GM12874 (cell line): ENCODE measurements around the gene ATP10A.

ENCODE experiments used
- CTCF ChIP-seq: IDR thresholded peaks from 2 replicates; pipeline ENCODE4 v1.5.1; 2011; ENCODE audit warnings: low read depth, mild to moderate bottlenecking, control low read depth, low read length, moderate library complexity; ENCODE audit not compliant: insufficient read depth

The ATP10A gene

DNA sequence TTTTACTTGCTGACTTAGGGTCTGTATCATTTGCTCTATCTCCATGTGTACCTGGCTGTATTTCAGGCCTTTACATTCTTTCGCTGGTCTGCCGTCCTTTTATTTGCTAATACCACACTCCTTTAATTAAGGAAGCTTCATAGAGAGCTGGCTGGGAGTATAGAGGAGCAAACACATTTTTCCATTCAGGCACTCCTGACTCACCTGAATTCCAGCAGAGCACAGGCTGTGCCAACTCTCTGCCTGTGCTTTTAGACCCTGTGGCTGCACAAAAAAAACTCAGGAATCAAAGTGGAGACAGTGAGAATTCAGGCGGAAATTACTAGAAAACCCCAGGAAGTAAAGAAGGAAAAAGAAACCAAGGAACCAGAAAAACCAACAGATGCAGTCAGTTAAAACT, 29.0 kb upstream of the ATP10A start:
- TF ChIP-seq CTCF, result no peak

- TF ChIP-seq CTCF, result no peak
Measured at GRCh38 chr15:25891081-25891480, 28.0 kb upstream of the ATP10A start.

GRCh38 chr15:25890529-25890928, 27.4 kb upstream of the ATP10A start:
- no peak for TF ChIP-seq CTCF

- no peak for TF ChIP-seq CTCF
Measured at GRCh38 chr15:25887870-25888269, 24.7 kb upstream of the ATP10A start.

- no peak for TF ChIP-seq CTCF
Measured at GRCh38 chr15:25886498-25887140, 23.5 kb upstream of the ATP10A start.

DNA sequence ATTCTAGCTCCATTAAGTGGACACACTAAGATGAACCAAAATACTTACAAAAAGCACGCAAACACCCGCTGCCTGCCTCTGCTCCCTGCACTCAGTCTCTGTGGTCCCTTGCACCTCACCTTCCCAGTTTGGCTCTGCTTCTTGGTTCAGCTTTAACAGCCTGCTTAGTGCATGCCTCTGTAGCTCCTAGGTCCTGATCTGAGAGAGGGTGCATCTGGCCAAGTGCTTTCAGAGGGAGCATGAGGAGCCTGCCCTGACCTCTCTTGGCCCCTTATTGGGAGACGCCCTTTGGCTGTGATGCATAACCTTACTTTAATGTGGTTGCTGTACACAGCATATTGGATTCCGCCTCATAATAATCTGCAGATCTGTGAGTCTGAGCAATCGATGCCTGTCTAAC, 21.2 kb upstream of the ATP10A start:
- no peak for TF ChIP-seq CTCF

DNA sequence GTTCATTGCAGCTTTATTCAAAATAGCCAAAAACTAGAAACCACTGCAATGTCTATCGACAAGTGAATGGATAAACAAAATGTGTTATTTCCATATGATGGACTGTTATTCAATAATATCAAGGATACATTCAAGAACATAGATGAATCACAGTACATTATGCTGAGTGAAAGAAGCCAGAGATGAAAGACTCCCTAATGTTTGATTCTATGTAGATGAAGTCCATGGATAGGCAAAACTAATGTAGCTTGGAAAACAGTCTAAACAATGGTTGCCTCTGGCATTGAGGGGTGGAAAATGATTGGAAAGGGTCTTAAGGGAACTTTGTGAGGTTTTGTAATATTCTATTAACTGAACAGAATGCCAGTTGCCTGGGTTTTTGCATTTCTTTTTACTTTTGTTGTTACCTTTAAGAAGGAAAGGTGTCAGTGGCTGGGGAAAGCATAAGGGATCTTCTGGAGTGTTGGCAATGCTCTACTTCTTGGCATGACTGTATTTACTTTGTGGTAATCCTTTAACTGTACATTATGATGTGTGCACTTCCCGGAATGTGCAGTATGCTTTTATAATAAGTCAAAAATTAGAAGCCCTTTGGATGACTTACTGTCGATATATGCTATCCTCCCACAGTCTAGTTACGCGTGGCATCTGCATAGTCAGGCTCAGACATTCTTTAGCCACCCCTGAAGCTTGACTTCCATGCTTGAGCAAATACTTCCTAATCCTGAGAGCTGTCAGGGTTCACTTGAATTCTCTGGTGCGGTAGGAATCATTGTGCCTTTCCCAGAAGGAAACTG, 20.5 kb upstream of the ATP10A start:
- no peak for TF ChIP-seq CTCF
